ENCODE data around the gene SSBP3.

SSBP3 gene

GRCh38 chr1:54380290-54380882 is 25.8 kb downstream of the SSBP3 start:
- no peak for ATAC-seq
- no peak for TF ChIP-seq BACH2 (CRISPR knock-in tag; IDR thresholded peaks at IDR 0.05; ENCODE audit: borderline replicate concordance)
- no peak for TF ChIP-seq SNAI2 (CRISPR knock-in tag; IDR thresholded peaks at IDR 0.05)
- TF ChIP-seq ISL1 (CRISPR knock-in tag; IDR thresholded peaks at IDR 0.05) = no peak
- TF ChIP-seq ESRRG (CRISPR knock-in tag; IDR thresholded peaks at IDR 0.05) = no peak
- TF ChIP-seq RARB (CRISPR knock-in tag; IDR thresholded peaks at IDR 0.05) = no peak
- no peak for TF ChIP-seq GLIS3 (CRISPR knock-in tag; IDR thresholded peaks at IDR 0.05)
- TF ChIP-seq ZNF70 (CRISPR knock-in tag; IDR thresholded peaks at IDR 0.05) = no peak
- TF ChIP-seq ZFP30 (CRISPR knock-in tag; IDR thresholded peaks at IDR 0.05) = no peak
- TF ChIP-seq ZNF8 (CRISPR knock-in tag; IDR thresholded peaks at IDR 0.05) = no peak
- TF ChIP-seq TSHZ2 (CRISPR knock-in tag; IDR thresholded peaks at IDR 0.05) = no peak

- no peak for TF ChIP-seq ESRRG (CRISPR knock-in tag; IDR thresholded peaks at IDR 0.05)
- no peak for TF ChIP-seq ISL1 (CRISPR knock-in tag; IDR thresholded peaks at IDR 0.05)
- no peak for TF ChIP-seq CREB5 (CRISPR knock-in tag; IDR thresholded peaks at IDR 0.05; ENCODE audit: low read depth)
- TF ChIP-seq POU6F1 (CRISPR knock-in tag; IDR thresholded peaks at IDR 0.05; ENCODE audit: borderline replicate concordance, low read depth) = no peak
- TF ChIP-seq CSRNP3 (CRISPR knock-in tag; IDR thresholded peaks at IDR 0.05) = no peak
- no peak for TF ChIP-seq OSR1 (CRISPR knock-in tag; IDR thresholded peaks at IDR 0.05)
- no peak for TF ChIP-seq ZNF8 (CRISPR knock-in tag; IDR thresholded peaks at IDR 0.05)
- TF ChIP-seq BACH2 (CRISPR knock-in tag; IDR thresholded peaks at IDR 0.05; ENCODE audit: borderline replicate concordance) = no peak
These were observed 26.5 kb downstream of the SSBP3 start for GRCh38 chr1:54379555-54380289.

GRCh38 chr1:54378874-54379554 is 27.2 kb downstream of the SSBP3 start:
- no peak for ATAC-seq
- TF ChIP-seq TCF4 (CRISPR knock-in tag; IDR thresholded peaks at IDR 0.05; ENCODE audit: borderline replicate concordance) = no peak
- no peak for TF ChIP-seq ARNTL (CRISPR knock-in tag; IDR thresholded peaks at IDR 0.05; ENCODE audit: borderline replicate concordance, low read depth)
- TF ChIP-seq ESRRG (CRISPR knock-in tag; IDR thresholded peaks at IDR 0.05) = no peak
- TF ChIP-seq TOX (CRISPR knock-in tag; IDR thresholded peaks at IDR 0.05; ENCODE audit: borderline replicate concordance) = no peak
- TF ChIP-seq SNAI2 (CRISPR knock-in tag; IDR thresholded peaks at IDR 0.05) = no peak
- TF ChIP-seq RARB (CRISPR knock-in tag; IDR thresholded peaks at IDR 0.05) = no peak
- no peak for TF ChIP-seq OSR1 (CRISPR knock-in tag; IDR thresholded peaks at IDR 0.05)
- no peak for TF ChIP-seq CSRNP3 (CRISPR knock-in tag; IDR thresholded peaks at IDR 0.05)
- TF ChIP-seq ISL1 (CRISPR knock-in tag; IDR thresholded peaks at IDR 0.05) = no peak
- TF ChIP-seq ZNF70 (CRISPR knock-in tag; IDR thresholded peaks at IDR 0.05) = no peak
- TF ChIP-seq CSDC2 (CRISPR knock-in tag; IDR thresholded peaks at IDR 0.05) = no peak
- no peak for TF ChIP-seq ZFP30 (CRISPR knock-in tag; IDR thresholded peaks at IDR 0.05)
- TF ChIP-seq ZC3H10 (CRISPR knock-in tag; IDR thresholded peaks at IDR 0.05) = no peak
- TF ChIP-seq POU6F1 (CRISPR knock-in tag; IDR thresholded peaks at IDR 0.05; ENCODE audit: borderline replicate concordance, low read depth) = no peak
- no peak for TF ChIP-seq ZFP3 (CRISPR knock-in tag; IDR thresholded peaks at IDR 0.05)
- no peak for TF ChIP-seq BACH2 (CRISPR knock-in tag; IDR thresholded peaks at IDR 0.05; ENCODE audit: borderline replicate concordance)
- no peak for TF ChIP-seq PPARA (CRISPR knock-in tag; IDR thresholded peaks at IDR 0.05; ENCODE audit: borderline replicate concordance)
- no peak for TF ChIP-seq ZNF8 (CRISPR knock-in tag; IDR thresholded peaks at IDR 0.05)
- no peak for TF ChIP-seq CREB5 (CRISPR knock-in tag; IDR thresholded peaks at IDR 0.05; ENCODE audit: low read depth)

More at GRCh38 chr1:54379555-54380289, 26.5 kb downstream of the SSBP3 start:
- ATAC-seq = no peak

Measured in SK-N-SH treated with all-trans-retinoic acid at 6 μM for 48 hours (cell line).